ENCODE data around the gene ZDHHC9. TPM values are rescaled to one million over a fixed set of nuclear protein-coding genes. Genes with fewer than 3 reads are reported as not detected.

ZDHHC9 gene
- total RNA-seq, 2 experiments from 2014 or later, result 13.4 TPM

GRCh38 chrX:129790808-129791207, 52.9 kb downstream of the ZDHHC9 start:
- ChIA-PET CTCF (no interaction called here), POLR2A (interaction anchor here (1.4 kb wide), 1 partner anchor 9 kb away, joined by 6 read pairs; no protein-coding TSS in a partner anchor)

- POLR2A ChIA-PET, result interaction anchor here (1.4 kb wide), 1 partner anchor 10 kb away, joined by 6 read pairs; no protein-coding TSS in a partner anchor
- CTCF ChIA-PET, result no interaction called here
These were observed 53.5 kb downstream of the ZDHHC9 start for GRCh38 chrX:129790146-129790545.

- CTCF ChIA-PET, result no interaction called here
These were observed 55.2 kb downstream of the ZDHHC9 start for GRCh38 chrX:129788527-129788926.

GRCh38 chrX:129787336-129788055, 56.2 kb downstream of the ZDHHC9 start:
- ChIA-PET CTCF (interaction anchor here (0.7 kb wide), 2 partner anchors 14 to 132 kb away, joined by 3 to 4 read pairs; no protein-coding TSS in a partner anchor), POLR2A (interaction anchor here (1.2 kb wide), 1 partner anchor 11 kb away, joined by 3 read pairs; no protein-coding TSS in a partner anchor)

More at GRCh38 chrX:129788527-129788926, 55.2 kb downstream of the ZDHHC9 start:
- POLR2A ChIA-PET, result no interaction called here

- ChIA-PET POLR2A (interaction anchor here (0.6 to 1.2 kb wide), 3 partner anchors 11 to 295 kb away, joined by 3 read pairs; no protein-coding TSS in a partner anchor), CTCF (interaction anchor here (0.6 kb wide), 1 partner anchor 181 kb away, joined by 3 read pairs; no protein-coding TSS in a partner anchor)
These were observed 57.5 kb downstream of the ZDHHC9 start for GRCh38 chrX:129786210-129786651.

- CTCF ChIA-PET, result no interaction called here
- POLR2A ChIA-PET, result interaction anchor here (0.6 to 1.2 kb wide), 2 partner anchors 8 to 12 kb away, joined by 3 read pairs; no protein-coding TSS in a partner anchor
These were observed 58.3 kb downstream of the ZDHHC9 start for GRCh38 chrX:129785160-129785947.

GRCh38 chrX:129784371-129784770, 59.3 kb downstream of the ZDHHC9 start:
- ChIA-PET POLR2A (interaction anchor here (1.9 kb wide), 1 partner anchor 13 kb away, joined by 7 read pairs; no protein-coding TSS in a partner anchor), CTCF (interaction anchor here (0.8 to 1.3 kb wide), 3 partner anchors 11 to 26 kb away, joined by 3 to 5 read pairs (median 5); no protein-coding TSS in a partner anchor)

GRCh38 chrX:129783291-129783713, 60.4 kb downstream of the ZDHHC9 start:
- ChIA-PET POLR2A (interaction anchor here (0.6 to 1.9 kb wide), 5 partner anchors 10 to 60 kb away, joined by 3 to 7 read pairs (median 3); partner anchors contain the start of gene ZDHHC9), CTCF (interaction anchor here (0.8 to 2.3 kb wide), 5 partner anchors 10 to 105 kb away, joined by 3 to 6 read pairs (median 5); no protein-coding TSS in a partner anchor)

- POLR2A ChIA-PET, result interaction anchor here (0.6 to 1.9 kb wide), 5 partner anchors 11 to 222 kb away, joined by 3 to 7 read pairs (median 6); no protein-coding TSS in a partner anchor
These were observed 61.0 kb downstream of the ZDHHC9 start for GRCh38 chrX:129782706-129783105.

GRCh38 chrX:129781680-129782495, 61.8 kb downstream of the ZDHHC9 start:
- ChIA-PET CTCF (interaction anchor here (0.9 to 2.4 kb wide), 6 partner anchors 10 to 104 kb away, joined by 3 to 6 read pairs (median 4); no protein-coding TSS in a partner anchor), POLR2A (interaction anchor here (0.6 to 2.8 kb wide), 5 partner anchors 10 to 38 kb away, joined by 3 to 14 read pairs (median 4); no protein-coding TSS in a partner anchor)

More at GRCh38 chrX:129782706-129783105, 61.0 kb downstream of the ZDHHC9 start:
- CTCF ChIA-PET, result interaction anchor here (0.9 to 2.3 kb wide), 3 partner anchors 41 to 105 kb away, joined by 3 to 6 read pairs (median 4); no protein-coding TSS in a partner anchor

- POLR2A ChIA-PET, result interaction anchor here (0.6 to 2.8 kb wide), 5 partner anchors 9 to 37 kb away, joined by 3 to 14 read pairs (median 4); no protein-coding TSS in a partner anchor
- CTCF ChIA-PET, result interaction anchor here (1.1 to 2.4 kb wide), 5 partner anchors 9 to 103 kb away, joined by 3 to 6 read pairs (median 4); no protein-coding TSS in a partner anchor
These were observed 62.5 kb downstream of the ZDHHC9 start for GRCh38 chrX:129781134-129781672.

GRCh38 chrX:129780441-129781105, 63.1 kb downstream of the ZDHHC9 start:
- CTCF ChIA-PET, result interaction anchor here (1.1 to 2.4 kb wide), 3 partner anchors 9 to 21 kb away, joined by 3 to 5 read pairs (median 3); no protein-coding TSS in a partner anchor
- POLR2A ChIA-PET, result interaction anchor here (1.2 to 2.8 kb wide), 3 partner anchors 8 to 21 kb away, joined by 6 to 14 read pairs (median 11); no protein-coding TSS in a partner anchor

GRCh38 chrX:129779747-129780146, 63.9 kb downstream of the ZDHHC9 start, which contains the start of gene SASH3:
Gene SASH3 (plus strand): TSS chrX:129779949. CDS start chrX:129780098, 149 bp downstream.
- CTCF ChIA-PET, result interaction anchor here (1.1 to 2.4 kb wide), 3 partner anchors 8 to 125 kb away, joined by 3 to 5 read pairs (median 3); partner anchors contain the start of gene APLN
- POLR2A ChIA-PET, result interaction anchor here (1.2 to 2.8 kb wide), 3 partner anchors 7 to 20 kb away, joined by 6 to 14 read pairs (median 11); no protein-coding TSS in a partner anchor

GRCh38 chrX:129779086-129779672, 64.5 kb downstream of the ZDHHC9 start:
- POLR2A ChIA-PET, result interaction anchor here (1.2 kb wide), 1 partner anchor 11 kb away, joined by 6 read pairs; no protein-coding TSS in a partner anchor
- CTCF ChIA-PET, result interaction anchor here (1.1 to 2.4 kb wide), 3 partner anchors 7 to 124 kb away, joined by 3 to 5 read pairs (median 3); partner anchors contain the start of gene APLN

- CTCF ChIA-PET, result interaction anchor here (0.9 kb wide), 1 partner anchor 18 kb away, joined by 3 read pairs; no protein-coding TSS in a partner anchor
These were observed 66.3 kb downstream of the ZDHHC9 start for GRCh38 chrX:129777218-129778030.

More at GRCh38 chrX:129777218-129778030, 66.3 kb downstream of the ZDHHC9 start:
- POLR2A ChIA-PET, result no interaction called here

Measured in activated CD8-positive, alpha-beta memory T cell treated with anti-CD3 and anti-CD28 coated beads for 36 hours (primary cell).